ENCODE data around the gene OSR1. TPM values are rescaled to one million over a fixed set of nuclear protein-coding genes. Genes with fewer than 3 reads are reported as not detected.

Gene OSR1
- total RNA-seq, 4 donors from 2014 or later, result 0.19 to 4.4 (median 1.5) TPM

GRCh38 chr2:19356545-19357401 lies 1.6 kb downstream of the OSR1 start:
- Histone ChIP-seq H3K36me3 (no peaks in the 10 kb centered on the region), H3K4me3 (peak overlapping the region; percentile 45 to 76 (median 54)), H3K27ac (peak overlapping the region in 3 of 4 donors; percentile 71 to 80 (median 75)), H3K4me1 (peaks cover 10 to 51% (median 13%) of the 10 kb centered on the region in 3 donors), H3K9me3 (no peaks in the 10 kb centered on the region), H3K27me3 (peaks cover 2 to 100% (median 6%) of the 10 kb centered on the region in 4 donors)
- no peak for TF ChIP-seq POLR2A (IDR thresholded peaks at IDR 0.05)
- TF ChIP-seq CTCF (IDR thresholded peaks at IDR 0.05), result no peak
- intact Hi-C loops (cut with DNase I), result loop anchor here (10.0 kb wide), 1 partner anchor 362 kb away; no protein-coding TSS in a partner anchor
- WGBS, 2 donors, result 38 to 50% methylated on average over 23 to 39 of the region's 54 CpGs
- no peak for DNase-seq

GRCh38 chr2:19355931-19356544 lies 2.4 kb downstream of the OSR1 start:
- intact Hi-C loops (cut with DNase I), result loop anchor here (10.0 kb wide), 1 partner anchor 361 kb away; no protein-coding TSS in a partner anchor
- WGBS, 2 donors, result 51 to 76% methylated on average over 12 to 27 of the region's 35 CpGs
- Histone ChIP-seq H3K9me3 (no peaks in the 10 kb centered on the region), H3K36me3 (no peaks in the 10 kb centered on the region), H3K27me3 (peaks cover 5 to 100% (median 6%) of the 10 kb centered on the region in 4 donors), H3K4me1 (peaks cover 13 to 51% (median 14%) of the 10 kb centered on the region in 3 donors), H3K27ac (peak overlapping the region in 3 of 4 donors; percentile 71 to 80 (median 75)), H3K4me3 (peak overlapping the region in 3 of 4 donors; percentile 49 to 76 (median 60))
- DNase-seq, result no peak
- TF ChIP-seq CTCF (IDR thresholded peaks at IDR 0.05) (no peak), POLR2A (IDR thresholded peaks at IDR 0.05) (no peak)

GRCh38 chr2:19355416-19355821 lies 3.0 kb downstream of the OSR1 start:
- no peaks in the 10 kb centered on the region for H3K36me3 ChIP-seq
- H3K27me3 ChIP-seq, result peaks cover 5 to 100% (median 6%) of the 10 kb centered on the region in 4 donors
- H3K27ac ChIP-seq, result peak overlapping the region in 3 of 4 donors; percentile 71 to 80 (median 75)
- WGBS, 2 donors, result 62 to 74% methylated on average over 14 to 16 of the region's 18 CpGs
- peaks cover 13 to 54% (median 14%) of the 10 kb centered on the region in 3 donors for H3K4me1 ChIP-seq
- intact Hi-C loops (cut with DNase I), result loop anchor here (10.0 kb wide), 1 partner anchor 361 kb away; no protein-coding TSS in a partner anchor
- TF ChIP-seq POLR2A (IDR thresholded peaks at IDR 0.05) (no peak), CTCF (IDR thresholded peaks at IDR 0.05) (no peak)
- H3K9me3 ChIP-seq, result no peaks in the 10 kb centered on the region
- DNase-seq, result no peak
- peak overlapping the region in 3 of 4 donors; percentile 49 to 76 (median 60) for H3K4me3 ChIP-seq

GRCh38 chr2:19355014-19355405 lies 3.4 kb downstream of the OSR1 start:
- H3K4me1 ChIP-seq, result peaks cover 13 to 58% (median 14%) of the 10 kb centered on the region in 3 donors
- 56 to 64% methylated on average over 2 to 3 of the region's 3 CpGs for WGBS, 2 donors
- no peaks in the 10 kb centered on the region for H3K9me3 ChIP-seq
- peak overlapping the region in 2 of 4 donors; percentile 71 to 80 for H3K27ac ChIP-seq
- peak overlapping the region in 2 of 4 donors; percentile 49 to 76 for H3K4me3 ChIP-seq
- intact Hi-C loops (cut with DNase I), result loop anchor here (10.0 kb wide), 1 partner anchor 360 kb away; no protein-coding TSS in a partner anchor
- DNase-seq, result no peak
- H3K36me3 ChIP-seq, result no peaks in the 10 kb centered on the region
- peaks cover 5 to 100% (median 6%) of the 10 kb centered on the region in 4 donors for H3K27me3 ChIP-seq
- no peak for TF ChIP-seq POLR2A (IDR thresholded peaks at IDR 0.05)
- no peak for TF ChIP-seq CTCF (IDR thresholded peaks at IDR 0.05)

Measured in esophagus squamous epithelium (tissue), 5 donors.